B cell (primary cell): ENCODE data around the gene ALKBH7. TPM values are rescaled to one million over a fixed set of nuclear protein-coding genes. Genes with fewer than 3 reads are reported as not detected.

Source experiments
- ATAC-seq: fragments of 200-7000 bp; cut with Tn5 transposase; one replicate; pipeline ENCODE4 v1.10.0; 2021; ENCODE audit warnings: low read depth, mild to moderate bottlenecking, moderate number of reproducible peaks, moderate library complexity
- CTCF ChIA-PET: fragments of 350-600 bp; sonication (Branson Sonifier 250); formaldehyde crosslinking; loops from one replicate; lab custom pipeline; 2021; ENCODE audit warnings: antibody characterized with exemption, inconsistent platforms; lab: Charles Lee
- POLR2A ChIA-PET: fragments of 350-600 bp; sonication (Branson Sonifier 250); formaldehyde crosslinking; loops from one replicate; lab custom pipeline; 2021; ENCODE audit warnings: antibody characterized with exemption; lab: Charles Lee
- DNase-seq: peaks from one replicate; pipeline ENCODE4 v3.0.0; 2013
- H2AFZ ChIP-seq: 2 replicates; pipeline ENCODE4 v1.6.1; 2012; ENCODE audit warnings: mild to moderate bottlenecking, low read depth, low read length; ENCODE audit not compliant: insufficient read depth, poor library complexity, severe bottlenecking
- H3K27ac ChIP-seq, 2 donors: 1 replicate in 1 of 2; 2 replicates in 1 of 2; pipeline ENCODE4 v1.5.1; 2012 to 2013; ENCODE audit warnings: low read length in 2 of 2, mild to moderate bottlenecking in 2 of 2, moderate library complexity in 1 of 2
- H3K27me3 ChIP-seq, 4 experiments: fragments of 200-600 bp in 1 of 4; sonication (generic) in 1 of 4; replicated peaks in 1 of 4; 1 replicate in 2 of 4; 2 replicates in 2 of 4; pipeline versions ENCODE4 v1.6.1 to v1.7.0; 2013 to 2016; ENCODE audit warnings: low read length in 3 of 4, mild to moderate bottlenecking in 2 of 4, mixed read lengths in 1 of 4, moderate library complexity in 1 of 4; ENCODE audit not compliant: insufficient read depth in 4 of 4, control insufficient read depth in 3 of 4; ENCODE audit errors: control extremely low read depth in 1 of 4
- H3K36me3 ChIP-seq, 2 experiments: replicated peaks in 1 of 2; 1 replicate in 1 of 2; 2 replicates in 1 of 2; pipeline versions ENCODE4 v1.6.1 to v1.7.1; 2013; ENCODE audit warnings: low read length in 1 of 2; ENCODE audit not compliant: insufficient read depth in 2 of 2, control insufficient read depth in 1 of 2; ENCODE audit errors: control extremely low read depth in 1 of 2, extremely low read depth in 1 of 2
- H3K4me1 ChIP-seq, 2 donors: fragments of 200-600 bp in 1 of 2; sonication (generic) in 1 of 2; 1 replicate in 1 of 2; 2 replicates in 1 of 2; pipeline versions ENCODE4 v1.5.1 to v1.6.1; 2013 to 2017; ENCODE audit warnings: low read length in 2 of 2; ENCODE audit not compliant: control insufficient read depth in 2 of 2, insufficient read depth in 2 of 2
- H3K4me2 ChIP-seq: replicated peaks from 2 replicates; pipeline ENCODE3; 2012; ENCODE audit warnings: mild to moderate bottlenecking, low read depth, low read length; ENCODE audit not compliant: poor library complexity, severe bottlenecking
- H3K4me3 ChIP-seq, 5 experiments: fragments of 200-600 bp in 1 of 5; sonication (generic) in 1 of 5; 1 replicate in 3 of 5; 2 replicates in 2 of 5; pipeline versions ENCODE4 v1.5.1 to v1.7.0; 2011 to 2016; ENCODE audit warnings: low read length in 4 of 5, mild to moderate bottlenecking in 4 of 5, low read depth in 2 of 5, control low read depth in 1 of 5, moderate library complexity in 1 of 5; ENCODE audit not compliant: insufficient read depth in 1 of 5; ENCODE audit errors: control extremely low read depth in 1 of 5, extremely low read depth in 1 of 5
- H3K79me2 ChIP-seq: fragments of 200-600 bp; sonication (generic); one replicate; pipeline ENCODE4 v1.6.0; 2016; ENCODE audit warnings: low read length; ENCODE audit not compliant: control insufficient read depth, insufficient read depth
- H3K9ac ChIP-seq: fragments of 200-600 bp; sonication (generic); 2 replicates; pipeline ENCODE4 v1.6.1; 2017; ENCODE audit warnings: mild to moderate bottlenecking, low read length, moderate library complexity
- H3K9me3 ChIP-seq, 3 donors: one replicate each; pipeline versions ENCODE4 v1.6.1 to v1.7.1; 2013; ENCODE audit warnings: low read length in 2 of 3; ENCODE audit not compliant: control insufficient read depth in 2 of 3, insufficient read depth in 1 of 3; ENCODE audit errors: control extremely low read depth in 1 of 3
- H4K20me1 ChIP-seq: 2 replicates; pipeline ENCODE4 v1.6.0; 2012; ENCODE audit warnings: mild to moderate bottlenecking, low read length; ENCODE audit not compliant: insufficient read depth, control insufficient read depth, poor library complexity, severe bottlenecking
- H3K27ac Mint-ChIP-seq: one replicate; pipeline ENCODE4 v1.8.0; 2021; ENCODE audit warnings: mixed read lengths
- H3K27me3 Mint-ChIP-seq: one replicate; pipeline ENCODE4 v1.8.0; 2021; ENCODE audit warnings: mixed read lengths
- H3K4me1 Mint-ChIP-seq: one replicate; pipeline ENCODE4 v1.8.0; 2021; ENCODE audit warnings: mixed read lengths
- H3K4me3 Mint-ChIP-seq: one replicate; pipeline ENCODE4 v1.8.0; 2021; ENCODE audit warnings: mixed read lengths
- H3K9me3 Mint-ChIP-seq: one replicate; pipeline ENCODE4 v1.8.0; 2022; ENCODE audit warnings: mixed read lengths; ENCODE audit not compliant: insufficient read depth
- EZH2 ChIP-seq: IDR thresholded peaks from 2 replicates; pipeline ENCODE4 v1.6.1; 2012; ENCODE audit warnings: borderline replicate concordance, low read depth, mild to moderate bottlenecking, moderate library complexity, low read length; ENCODE audit not compliant: insufficient read depth, poor library complexity, severe bottlenecking
- WGBS: methylation state at CpG from one replicate; pipeline ENCODE4 v1.1.5; 2013; ENCODE audit warnings: missing lambda C conversion rate; ENCODE audit not compliant: insufficient coverage; 5-methylcytosine and 5-hydroxymethylcytosine counted together
- intact Hi-C: fragments of 100-400 bp; cut with micrococcal nuclease; formaldehyde crosslinking; loops from one replicate; pipeline ENCODE4 v1.10.0; 2022
- polyA plus RNA-seq: library from polyadenylated mRNA; depleted of rRNA; stranded (reverse); fragments of >200 nt; gene quantifications from 2 replicates; pipeline ENCODE4 v1.2.3, GENCODE V29; 2012
- small RNA-seq: library from RNA; depleted of rRNA; stranded (forward); fragments of <200 nt; gene quantifications from one replicate; pipeline ENCODE3, GENCODE V24; 2012; ENCODE audit warnings: low replicate concordance, low read depth; ENCODE audit not compliant: insufficient read length
- total RNA-seq, 2 donors: library from RNA; stranded (reverse); fragments of 120-200 nt in 1 of 2; gene quantifications; 1 replicate in 1 of 2; 2 replicates in 1 of 2; pipeline versions ENCODE4 v1.2.3 to v1.2.4, GENCODE V29; 2013 to 2022
- TF ChIP-seq, protein P1 (sequence below): fragments of 200-600 bp; IDR thresholded peaks from one replicate; pipeline ENCODE4 v1.8.0; 2022; ENCODE audit warnings: antibody characterized with exemption, mild to moderate bottlenecking

ALKBH7 gene
- total and polyA plus RNA-seq, 2 donors (not counting 1 experiment from before 2014, with no cell fraction given) = 36.4 to 67.0 TPM

- Histone ChIP-seq H3K4me3 (peak within 1 kb of the TSS; percentile 62 to 67 (median 66)), H3K79me2 (peaks cover 41% of the 10 kb centered on the region), H3K4me2 (peak within 1 kb of the TSS; percentile 98), H3K4me1 (peaks cover 26 to 32% of the 10 kb centered on the region in 2 donors), H2AFZ (peak within 1 kb of the TSS; percentile 89), H3K9ac (peak within 1 kb of the TSS; percentile 84), H3K9me3 (peaks cover 0 to 13% (median 0%) of the 10 kb centered on the region in 3 donors), H4K20me1 (peaks cover 48% of the 10 kb centered on the region), H3K27ac (peak within 1 kb of the TSS; percentile 84 to 93), H3K27me3 (no peaks in the 10 kb centered on the region), H3K36me3 (peaks cover 0 to 31% of the 10 kb centered on the region in 2 experiments)
- no peak for TF ChIP-seq EZH2
- TF ChIP-seq, protein P1, sequence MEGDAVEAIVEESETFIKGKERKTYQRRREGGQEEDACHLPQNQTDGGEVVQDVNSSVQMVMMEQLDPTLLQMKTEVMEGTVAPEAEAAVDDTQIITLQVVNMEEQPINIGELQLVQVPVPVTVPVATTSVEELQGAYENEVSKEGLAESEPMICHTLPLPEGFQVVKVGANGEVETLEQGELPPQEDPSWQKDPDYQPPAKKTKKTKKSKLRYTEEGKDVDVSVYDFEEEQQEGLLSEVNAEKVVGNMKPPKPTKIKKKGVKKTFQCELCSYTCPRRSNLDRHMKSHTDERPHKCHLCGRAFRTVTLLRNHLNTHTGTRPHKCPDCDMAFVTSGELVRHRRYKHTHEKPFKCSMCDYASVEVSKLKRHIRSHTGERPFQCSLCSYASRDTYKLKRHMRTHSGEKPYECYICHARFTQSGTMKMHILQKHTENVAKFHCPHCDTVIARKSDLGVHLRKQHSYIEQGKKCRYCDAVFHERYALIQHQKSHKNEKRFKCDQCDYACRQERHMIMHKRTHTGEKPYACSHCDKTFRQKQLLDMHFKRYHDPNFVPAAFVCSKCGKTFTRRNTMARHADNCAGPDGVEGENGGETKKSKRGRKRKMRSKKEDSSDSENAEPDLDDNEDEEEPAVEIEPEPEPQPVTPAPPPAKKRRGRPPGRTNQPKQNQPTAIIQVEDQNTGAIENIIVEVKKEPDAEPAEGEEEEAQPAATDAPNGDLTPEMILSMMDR = no peak
- ChIA-PET CTCF (interaction anchor here (0.9 to 2.0 kb wide), 3 partner anchors 35 to 439 kb away, joined by 3 to 6 read pairs (median 6); partner anchors contain the start of gene SLC25A23), POLR2A (interaction anchor here (0.6 to 2.9 kb wide), 6 partner anchors 31 to 399 kb away, joined by 3 to 15 read pairs (median 6); partner anchors contain the start of genes ALKBH7, CLPP, GTF2F1 and SLC25A23)
- under 1% methylated on average over 111 of the region's 114 CpGs for WGBS
- intact Hi-C loops = loop anchor here (2.0 kb wide), 2 partner anchors 78 to 314 kb away; partner anchors contain the start of genes RFX2 and TUBB4A
- Mint-ChIP-seq H3K4me3 (peak within 1 kb of the TSS; percentile 90), H3K27ac (peak within 1 kb of the TSS; percentile 94), H3K9me3 (no peaks in the 10 kb centered on the region), H3K27me3 (no peaks in the 10 kb centered on the region), H3K4me1 (peaks cover 35% of the 10 kb centered on the region)
- DNase-seq (no peak), ATAC-seq (no peak)
Observed at GRCh38 chr19:6424195-6424938, 51.8 kb downstream of the ALKBH7 start, which contains the start of gene KHSRP. TSS of gene KHSRP (minus strand) at chr19:6424811. CDS start at chr19:6424701, 110 bp downstream.

Small RNA genes within 50 kb of the gene (small RNA-seq; reads per million reads assigned to genes)
- not detected for gene MIR6790
- not detected for gene MIR6885

Other genes starting within 250 kb of the ALKBH7 start
- gene ACSBG2, start 237.1 kb upstream of the ALKBH7 start, total RNA-seq = not detected in 2 replicates
- not detected in 2 replicates for gene ACSBG2, start 237.1 kb upstream of the ALKBH7 start, polyA plus RNA-seq
- 40.2 and 45.7 TPM in 2 replicates for gene MLLT1, start 92.8 kb upstream of the ALKBH7 start, total RNA-seq
- 15.3 and 19.4 TPM in 2 replicates for gene MLLT1, start 92.8 kb upstream of the ALKBH7 start, polyA plus RNA-seq
- gene ACER1, start 39.2 kb upstream of the ALKBH7 start, total RNA-seq = not detected in 2 replicates
- gene ACER1, start 39.2 kb upstream of the ALKBH7 start, polyA plus RNA-seq = 0.14 TPM in 1 of 2 replicates, not detected in the other
- gene CLPP, start 11.3 kb upstream of the ALKBH7 start, total RNA-seq = 38.2 and 39.8 TPM in 2 replicates
- gene CLPP, start 11.3 kb upstream of the ALKBH7 start, polyA plus RNA-seq = 82.1 and 83.4 TPM in 2 replicates
- gene PSPN, start 3.1 kb downstream of the ALKBH7 start, total RNA-seq = 3.0 and 3.3 TPM in 2 replicates
- 0.30 and 1.1 TPM in 2 replicates for gene PSPN, start 3.1 kb downstream of the ALKBH7 start, polyA plus RNA-seq
- 56.5 and 63.4 TPM in 2 replicates for gene GTF2F1, start 20.4 kb downstream of the ALKBH7 start, total RNA-seq
- 41.0 and 47.8 TPM in 2 replicates for gene GTF2F1, start 20.4 kb downstream of the ALKBH7 start, polyA plus RNA-seq
- gene KHSRP, start 52.0 kb downstream of the ALKBH7 start, total RNA-seq = 195 and 205 TPM in 2 replicates
- gene KHSRP, start 52.0 kb downstream of the ALKBH7 start, polyA plus RNA-seq = 79.6 and 82.8 TPM in 2 replicates
- gene SLC25A41, start 61.0 kb downstream of the ALKBH7 start, total RNA-seq = 0.29 and 0.30 TPM in 2 replicates
- gene SLC25A41, start 61.0 kb downstream of the ALKBH7 start, polyA plus RNA-seq = 0.07 and 0.48 TPM in 2 replicates
- gene SLC25A23, start 87.0 kb downstream of the ALKBH7 start, total RNA-seq = 19.9 and 25.3 TPM in 2 replicates
- 2.4 and 9.3 TPM in 2 replicates for gene SLC25A23, start 87.0 kb downstream of the ALKBH7 start, polyA plus RNA-seq
- gene CRB3, start 91.5 kb downstream of the ALKBH7 start, total RNA-seq = 3.1 and 3.6 TPM in 2 replicates
- gene CRB3, start 91.5 kb downstream of the ALKBH7 start, polyA plus RNA-seq = 1.0 and 2.1 TPM in 2 replicates
- gene DENND1C, start 109.0 kb downstream of the ALKBH7 start, total RNA-seq = 117 and 119 TPM in 2 replicates
- gene DENND1C, start 109.0 kb downstream of the ALKBH7 start, polyA plus RNA-seq = 132 and 134 TPM in 2 replicates
- gene TUBB4A, start 129.5 kb downstream of the ALKBH7 start, total RNA-seq = 21.9 and 22.1 TPM in 2 replicates
- gene TUBB4A, start 129.5 kb downstream of the ALKBH7 start, polyA plus RNA-seq = 3.3 and 3.9 TPM in 2 replicates
- gene TNFSF9, start 158.2 kb downstream of the ALKBH7 start, total RNA-seq = 11.7 TPM in 2 replicates
- 8.9 and 24.3 TPM in 2 replicates for gene TNFSF9, start 158.2 kb downstream of the ALKBH7 start, polyA plus RNA-seq
- 48.5 and 49.1 TPM in 2 replicates for gene CD70, start 218.4 kb downstream of the ALKBH7 start, total RNA-seq
- 14.6 and 23.9 TPM in 2 replicates for gene CD70, start 218.4 kb downstream of the ALKBH7 start, polyA plus RNA-seq